H9 (cell line): ENCODE results near the gene RAB11FIP4. TPM values are rescaled to one million over a fixed set of nuclear protein-coding genes. Genes with fewer than 3 reads are reported as not detected.

ENCODE experiments used
- DNase-seq: peaks from one replicate; pipeline ENCODE4 v3.0.0-alpha.2; 2017
- H2AFZ ChIP-seq: one replicate; pipeline ENCODE4 v1.6.1; 2013; ENCODE audit warnings: mild to moderate bottlenecking, low read length, control low read depth, moderate library complexity
- H2AK5ac ChIP-seq: 2 replicates; pipeline ENCODE4 v1.6.1; 2013; ENCODE audit warnings: low read length, control low read depth, mixed read lengths; ENCODE audit not compliant: insufficient read length
- H2BK120ac ChIP-seq: one replicate; pipeline ENCODE4 v1.6.1; 2013; ENCODE audit warnings: low read depth, mild to moderate bottlenecking, low read length, control low read depth, inconsistent platforms; ENCODE audit not compliant: poor library complexity, severe bottlenecking
- H2BK12ac ChIP-seq: 2 replicates; pipeline ENCODE4 v1.6.1; 2013; ENCODE audit warnings: low read length, control low read depth, mixed read lengths, low read depth; ENCODE audit not compliant: insufficient read length
- H2BK15ac ChIP-seq: 2 replicates; pipeline ENCODE4 v1.6.1; 2013; ENCODE audit warnings: low read depth, low read length, control low read depth
- H2BK20ac ChIP-seq: one replicate; pipeline ENCODE4 v1.6.1; 2013; ENCODE audit warnings: low read depth, mild to moderate bottlenecking, low read length, control low read depth, inconsistent platforms; ENCODE audit not compliant: poor library complexity, severe bottlenecking
- H2BK5ac ChIP-seq: 2 replicates; pipeline ENCODE4 v1.6.1; 2013; ENCODE audit warnings: low read length, control low read depth, mixed read lengths; ENCODE audit not compliant: insufficient read length
- H3K14ac ChIP-seq: 2 replicates; pipeline ENCODE4 v1.6.1; 2013; ENCODE audit warnings: low read length, control low read depth; ENCODE audit not compliant: insufficient read depth
- H3K18ac ChIP-seq: 2 replicates; pipeline ENCODE4 v1.6.1; 2013; ENCODE audit warnings: low read depth, mild to moderate bottlenecking, mixed read lengths, low read length, control low read depth; ENCODE audit not compliant: insufficient read length
- H3K23ac ChIP-seq: 2 replicates; pipeline ENCODE4 v1.6.1; 2013; ENCODE audit warnings: low read length, control low read depth, mixed read lengths, low read depth; ENCODE audit not compliant: insufficient read length
- H3K23me2 ChIP-seq: 2 replicates; pipeline ENCODE4 v1.6.1; 2013; ENCODE audit warnings: low read depth, mild to moderate bottlenecking, mixed read lengths, low read length, control low read depth; ENCODE audit not compliant: insufficient read length, poor library complexity, severe bottlenecking
- H3K27ac ChIP-seq: 2 replicates; pipeline ENCODE4 v1.5.1; 2013; ENCODE audit warnings: low read length, control low read depth, mixed read lengths, low read depth; ENCODE audit not compliant: insufficient read length
- H3K27me3 ChIP-seq: 2 replicates; pipeline ENCODE4 v1.6.1; 2013; ENCODE audit warnings: low read length, control low read depth, inconsistent platforms; ENCODE audit not compliant: insufficient read depth
- H3K4ac ChIP-seq: 2 replicates; pipeline ENCODE4 v1.6.1; 2013; ENCODE audit warnings: low read depth, mild to moderate bottlenecking, control low read depth, inconsistent platforms, low read length, moderate library complexity
- H3K4me1 ChIP-seq: 2 replicates; pipeline ENCODE4 v1.6.1; 2013; ENCODE audit warnings: low read length, control low read depth, inconsistent platforms; ENCODE audit not compliant: insufficient read depth
- H3K4me2 ChIP-seq: 2 replicates; pipeline ENCODE4 v1.6.1; 2013; ENCODE audit warnings: low read length, control low read depth, mixed read lengths; ENCODE audit not compliant: insufficient read length, insufficient read depth
- H3K56ac ChIP-seq: 2 replicates; pipeline ENCODE4 v1.6.1; 2013; ENCODE audit warnings: low read depth, mild to moderate bottlenecking, mixed read lengths, low read length, control low read depth; ENCODE audit not compliant: insufficient read length
- H3K79me1 ChIP-seq: 2 replicates; pipeline ENCODE4 v1.6.1; 2013; ENCODE audit warnings: low read depth, mild to moderate bottlenecking, moderate library complexity, low read length, control low read depth, inconsistent platforms; ENCODE audit not compliant: insufficient read depth, poor library complexity, severe bottlenecking
- H3K79me2 ChIP-seq: 2 replicates; pipeline ENCODE4 v1.6.1; 2013; ENCODE audit warnings: low read length, control low read depth, inconsistent platforms; ENCODE audit not compliant: insufficient read depth
- H3K9ac ChIP-seq: 2 replicates; pipeline ENCODE4 v1.6.1; 2013; ENCODE audit warnings: low read length, control low read depth, mixed read lengths; ENCODE audit not compliant: insufficient read length; ENCODE audit errors: extremely low read depth
- H3K9me3 ChIP-seq: one replicate; pipeline ENCODE4 v1.6.1; 2013; ENCODE audit warnings: low read depth, low read length, inconsistent platforms; ENCODE audit not compliant: control insufficient read depth
- H3T11ph ChIP-seq: one replicate; pipeline ENCODE4 v1.6.1; 2013; ENCODE audit warnings: mild to moderate bottlenecking, low read length, control low read depth, inconsistent platforms
- H4K20me1 ChIP-seq: one replicate; pipeline ENCODE4 v1.6.1; 2013; ENCODE audit not compliant: control insufficient read depth, insufficient read length, insufficient read depth
- H4K5ac ChIP-seq: 2 replicates; pipeline ENCODE4 v1.6.1; 2013; ENCODE audit warnings: low read depth, mild to moderate bottlenecking, mixed read lengths, low read length, control low read depth; ENCODE audit not compliant: insufficient read length
- H4K8ac ChIP-seq: replicated peaks from 2 replicates; pipeline ENCODE4 v1.6.1; 2013; ENCODE audit warnings: low read length, control low read depth, mixed read lengths, low read depth; ENCODE audit not compliant: insufficient read length
- H4K91ac ChIP-seq: 2 replicates; pipeline ENCODE4 v1.6.1; 2013; ENCODE audit warnings: low read depth, mild to moderate bottlenecking, moderate library complexity, mixed read lengths, low read length, control low read depth; ENCODE audit not compliant: insufficient read length
- H3K27ac Mint-ChIP-seq, 3 experiments: 2 replicates in 2 of 3; 3 replicates in 1 of 3; pipeline ENCODE4 v1.8.0; 2020 to 2021; ENCODE audit warnings: mixed read lengths in 3 of 3, mild to moderate bottlenecking in 1 of 3, moderate library complexity in 1 of 3
- H3K27me3 Mint-ChIP-seq: 2 replicates; pipeline ENCODE4 v1.8.0; 2021; ENCODE audit warnings: low read depth, mild to moderate bottlenecking, moderate library complexity, mixed read lengths
- H3K36me3 Mint-ChIP-seq, 3 experiments: 2 replicates in 2 of 3; 3 replicates in 1 of 3; pipeline ENCODE4 v1.8.0; 2020 to 2021; ENCODE audit warnings: low read depth in 3 of 3, mixed read lengths in 3 of 3; ENCODE audit not compliant: insufficient read depth in 1 of 3
- H3K4me1 Mint-ChIP-seq, 2 experiments: 2 replicates each; pipeline ENCODE4 v1.8.0; 2020; ENCODE audit warnings: mixed read lengths in 2 of 2
- H3K4me3 Mint-ChIP-seq, 2 experiments: 2 replicates in 1 of 2; 3 replicates in 1 of 2; pipeline ENCODE4 v1.8.0; 2020 to 2021; ENCODE audit warnings: mild to moderate bottlenecking in 2 of 2, mixed read lengths in 2 of 2, moderate library complexity in 1 of 2
- H3K9me3 Mint-ChIP-seq, 2 experiments: 2 replicates in 1 of 2; 3 replicates in 1 of 2; pipeline ENCODE4 v1.8.0; 2020; ENCODE audit warnings: mild to moderate bottlenecking in 2 of 2, mixed read lengths in 2 of 2, moderate library complexity in 1 of 2
- CTCF ChIP-seq: fragments of 200-600 bp; sonication (generic); conservative IDR thresholded peaks from 3 replicates; pipeline ENCODE4 v1.8.0; 2021; ENCODE audit warnings: antibody characterized with exemption, mild to moderate bottlenecking
- WGBS: extraction: QIAGEN DNeasy Blood & Tissue Kit; methylation state at CpG from one replicate; pipeline ENCODE4 v1.1.7; 2013; ENCODE audit warnings: missing lambda C conversion rate, low lambda C conversion rate, mixed read lengths; ENCODE audit not compliant: insufficient read length; ENCODE audit errors: extremely low coverage; 5-methylcytosine and 5-hydroxymethylcytosine counted together
- total RNA-seq: library from RNA; stranded (reverse); gene quantifications from 2 replicates; pipeline ENCODE4 v1.2.1, GENCODE V29; 2021

The RAB11FIP4 gene
- total RNA-seq, 1 experiment from 2014 or later: 25.7 TPM

GRCh38 chr17:31558748-31559583 lies 167.5 kb downstream of the RAB11FIP4 start:
- Histone ChIP-seq H2AK5ac (no peak overlapping the region), H4K20me1 (no peaks in the 10 kb centered on the region), H3K56ac (no peak overlapping the region), H3K4me2 (peak overlapping the region; percentile 49), H3K27ac (no peak overlapping the region), H2BK20ac (no peak overlapping the region), H4K8ac (no peak overlapping the region), H3K23me2 (peaks cover 3% of the 10 kb centered on the region), H4K91ac (no peak overlapping the region), H3K9me3 (no peaks in the 10 kb centered on the region), H3K4ac (no peak overlapping the region), H3T11ph (no peak overlapping the region), H2AFZ (no peak overlapping the region), H2BK15ac (no peak overlapping the region), H3K14ac (no peak overlapping the region), H3K23ac (no peak overlapping the region), H3K4me1 (peaks cover 9% of the 10 kb centered on the region; the same call in 1 of the 2 replicates), H3K9ac (no peak overlapping the region), H4K5ac (no peak overlapping the region), H3K27me3 (peaks cover 4% of the 10 kb centered on the region; the same call in 1 of the 2 replicates), H2BK12ac (no peak overlapping the region), H2BK120ac (no peak overlapping the region), H3K79me2 (no peaks in the 10 kb centered on the region), H2BK5ac (no peak overlapping the region), H3K18ac (no peak overlapping the region), H3K79me1 (no peaks in the 10 kb centered on the region)
- Mint-ChIP-seq H3K27ac (no peak overlapping the region), H3K36me3 (no peaks in the 10 kb centered on the region), H3K27me3 (peaks cover 78% of the 10 kb centered on the region), H3K4me3 (peak overlapping the region; percentile 51 to 75), H3K4me1 (peaks cover 40 to 43% of the 10 kb centered on the region in 2 experiments), H3K9me3 (no peaks in the 10 kb centered on the region; a peak in 1 of 5 replicates)
- DNase-seq: peak; percentile 88
- TF ChIP-seq CTCF: peak; percentile 82
- no CpG with 5 or more reads among the region's 111 CpGs for WGBS
